ENCODE measurements around the gene MTHFR. TPM values are rescaled to one million over a fixed set of nuclear protein-coding genes. Genes with fewer than 3 reads are reported as not detected.

Gene MTHFR
- polyA plus RNA-seq, 1 of the 3 experiments (the other 2 are of a cell fraction), result 5.3 TPM

DNA sequence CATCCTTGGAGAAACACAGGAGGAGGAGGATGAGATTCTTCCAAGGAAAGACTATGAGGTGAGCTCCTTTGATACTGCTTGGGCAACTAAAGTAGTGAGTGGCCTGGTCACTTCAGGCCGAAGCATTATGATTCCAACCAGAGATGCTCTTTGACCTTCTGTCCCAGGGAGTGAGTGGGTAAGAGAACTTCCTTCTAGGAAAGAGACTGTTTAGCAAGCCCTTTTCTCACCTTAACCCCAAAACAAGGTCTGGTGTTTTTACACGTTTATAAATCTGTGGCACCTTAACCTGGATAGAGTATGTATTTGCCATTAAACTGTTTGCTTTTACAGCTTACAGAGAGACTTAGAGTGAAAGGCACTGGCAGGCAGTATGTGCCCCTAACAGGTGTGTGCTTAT is 1.4 kb upstream of the MTHFR start:
- Histone ChIP-seq H3K4me1 (ENCODE audit: control insufficient read depth in 1 of 2, insufficient read depth in 2 of 2, low read depth in 1 of 2, low read length in 1 of 2) (peaks cover 34 to 35% of the 10 kb centered on the region in 2 experiments; a peak in 3 of 4 replicates), H3K27ac (ENCODE audit: low read depth in 2 of 2, low read length in 1 of 2) (no peak overlapping the region), H2AFZ (ENCODE audit: low read depth) (no peak overlapping the region), H3F3A (replicated peaks; ENCODE audit: insufficient read depth) (no peaks in the 10 kb centered on the region), H3K9me2 (no peaks in the 10 kb centered on the region), H3K9ac (peak overlapping the region; percentile 89; the same call in 1 of the 2 replicates), H3K36me3 (replicated peaks in 1 of 2; ENCODE audit: control insufficient read depth in 1 of 2, insufficient read depth in 2 of 2, low read length in 1 of 2) (peaks cover 34 to 35% of the 10 kb centered on the region in 2 experiments), H3K27me3 (ENCODE audit: insufficient read depth) (no peaks in the 10 kb centered on the region), H3K9me3 (no peaks in the 10 kb centered on the region), H3K4me3 (ENCODE audit: low read depth in 2 of 2, low read length in 1 of 2) (peak overlapping the region; percentile 87 to 96), H3K4me2 (peak overlapping the region; percentile 95), H4K20me1 (ENCODE audit: insufficient read depth) (peaks cover 4% of the 10 kb centered on the region; the same call in 1 of the 2 replicates), H3K79me2 (ENCODE audit: insufficient read depth) (peaks cover 48% of the 10 kb centered on the region)
- CTCF ChIA-PET, result interaction anchor here (0.6 to 2.5 kb wide), 10 partner anchors 13 to 217 kb away, joined by 3 to 12 read pairs (median 4); partner anchors contain the start of gene DRAXIN
- TF ChIP-seq RCOR1 (IDR thresholded peaks at IDR 0.05; ENCODE audit: low read length), result no peak
- POLR2A ChIA-PET, result interaction anchor here (1.8 kb wide), 1 partner anchor 102 kb away, joined by 15 read pairs; no protein-coding TSS in a partner anchor
- 28% methylated on average over 2 of the region's 2 CpGs for WGBS (ENCODE audit: low lambda C conversion rate)
- DNase-seq, result no peak

DNA sequence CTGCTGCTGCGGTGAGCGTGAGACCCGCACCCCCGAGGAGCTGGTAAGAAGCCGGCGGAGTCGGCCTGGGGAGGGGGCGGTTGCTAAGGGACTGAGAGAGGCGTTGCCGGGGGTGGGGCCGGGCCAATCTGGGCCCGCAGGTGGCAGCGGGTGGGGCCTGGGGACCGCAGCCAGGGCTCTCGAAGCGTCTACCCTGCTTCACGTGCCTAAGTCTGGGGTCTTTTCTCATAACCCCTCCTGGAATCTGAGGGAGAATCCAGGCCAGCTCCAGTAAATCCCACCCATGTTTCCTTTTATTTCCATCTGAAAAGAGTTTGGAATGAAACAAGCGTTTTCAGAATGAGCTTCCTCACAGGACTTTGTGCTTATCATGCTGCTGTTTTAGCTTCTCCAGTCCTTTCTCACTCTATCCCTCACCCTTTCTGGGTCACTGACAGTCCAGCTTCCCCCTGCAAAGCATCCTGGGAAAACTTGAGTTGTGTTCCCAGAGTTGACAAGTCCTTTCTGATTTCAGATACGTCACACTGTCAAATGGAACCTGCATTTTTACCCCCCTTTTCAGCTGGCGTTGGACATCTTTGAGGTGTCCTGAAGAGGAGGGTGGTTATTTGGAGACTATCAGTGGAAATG is 658 bp upstream of the MTHFR start:
- CTCF ChIA-PET, result interaction anchor here (0.6 to 2.5 kb wide), 10 partner anchors 12 to 218 kb away, joined by 3 to 12 read pairs (median 4); partner anchors contain the start of gene DRAXIN
- Histone ChIP-seq H4K20me1 (ENCODE audit: insufficient read depth) (peaks cover 4% of the 10 kb centered on the region; the same call in 1 of the 2 replicates), H3K9me2 (no peaks in the 10 kb centered on the region), H3K4me1 (ENCODE audit: control insufficient read depth in 1 of 2, insufficient read depth in 2 of 2, low read depth in 1 of 2, low read length in 1 of 2) (peaks cover 34 to 35% of the 10 kb centered on the region in 2 experiments; a peak in 3 of 4 replicates), H3K4me2 (peak overlapping the region; percentile 95), H3K27me3 (ENCODE audit: insufficient read depth) (no peaks in the 10 kb centered on the region), H3F3A (replicated peaks; ENCODE audit: insufficient read depth) (no peaks in the 10 kb centered on the region), H3K4me3 (ENCODE audit: low read depth in 2 of 2, low read length in 1 of 2) (peak overlapping the region; percentile 87 to 96), H3K36me3 (replicated peaks in 1 of 2; ENCODE audit: control insufficient read depth in 1 of 2, insufficient read depth in 2 of 2, low read length in 1 of 2) (peaks cover 32 to 34% of the 10 kb centered on the region in 2 experiments), H3K79me2 (ENCODE audit: insufficient read depth) (peaks cover 42% of the 10 kb centered on the region), H3K27ac (ENCODE audit: low read depth in 2 of 2, low read length in 1 of 2) (peak overlapping the region; percentile 79 to 90; a peak in 3 of 4 replicates), H3K9ac (peak overlapping the region; percentile 89), H3K9me3 (no peaks in the 10 kb centered on the region), H2AFZ (ENCODE audit: low read depth) (peak overlapping the region; percentile 76)
- DNase-seq, result no peak
- POLR2A ChIA-PET, result interaction anchor here (0.7 to 1.8 kb wide), 4 partner anchors 18 to 120 kb away, joined by 3 to 15 read pairs (median 4); no protein-coding TSS in a partner anchor
- WGBS (ENCODE audit: low lambda C conversion rate), result under 1% methylated on average over 6 of the region's 20 CpGs
- TF ChIP-seq NRF1 (IDR thresholded peaks at IDR 0.05; ENCODE audit: low read depth, low read length), result no peak
- no peak for TF ChIP-seq EZH2phosphoT487 (IDR thresholded peaks at IDR 0.05; ENCODE audit: borderline replicate concordance, low read depth)
- TF ChIP-seq, protein P1, sequence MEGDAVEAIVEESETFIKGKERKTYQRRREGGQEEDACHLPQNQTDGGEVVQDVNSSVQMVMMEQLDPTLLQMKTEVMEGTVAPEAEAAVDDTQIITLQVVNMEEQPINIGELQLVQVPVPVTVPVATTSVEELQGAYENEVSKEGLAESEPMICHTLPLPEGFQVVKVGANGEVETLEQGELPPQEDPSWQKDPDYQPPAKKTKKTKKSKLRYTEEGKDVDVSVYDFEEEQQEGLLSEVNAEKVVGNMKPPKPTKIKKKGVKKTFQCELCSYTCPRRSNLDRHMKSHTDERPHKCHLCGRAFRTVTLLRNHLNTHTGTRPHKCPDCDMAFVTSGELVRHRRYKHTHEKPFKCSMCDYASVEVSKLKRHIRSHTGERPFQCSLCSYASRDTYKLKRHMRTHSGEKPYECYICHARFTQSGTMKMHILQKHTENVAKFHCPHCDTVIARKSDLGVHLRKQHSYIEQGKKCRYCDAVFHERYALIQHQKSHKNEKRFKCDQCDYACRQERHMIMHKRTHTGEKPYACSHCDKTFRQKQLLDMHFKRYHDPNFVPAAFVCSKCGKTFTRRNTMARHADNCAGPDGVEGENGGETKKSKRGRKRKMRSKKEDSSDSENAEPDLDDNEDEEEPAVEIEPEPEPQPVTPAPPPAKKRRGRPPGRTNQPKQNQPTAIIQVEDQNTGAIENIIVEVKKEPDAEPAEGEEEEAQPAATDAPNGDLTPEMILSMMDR (IDR thresholded peaks at IDR 0.05), result no peak
- TF ChIP-seq SIN3A (IDR thresholded peaks at IDR 0.05; ENCODE audit: borderline replicate concordance, low read depth, low read length), result no peak
- no peak for TF ChIP-seq RXRA (IDR thresholded peaks at IDR 0.05; ENCODE audit: borderline replicate concordance, low read depth)
- no peak for TF ChIP-seq TAF1 (IDR thresholded peaks at IDR 0.05; ENCODE audit: borderline replicate concordance, low read depth, low read length)
- no peak for TF ChIP-seq JUND (IDR thresholded peaks at IDR 0.05)
- no peak for TF ChIP-seq FOXJ3 (CRISPR knock-in tag; IDR thresholded peaks at IDR 0.05)
- TF ChIP-seq MXI1 (IDR thresholded peaks at IDR 0.05; ENCODE audit: low read depth, low read length), result no peak; the same call in 1 of the 2 replicates
- no peak for TF ChIP-seq TCF12 (IDR thresholded peaks at IDR 0.05)
- TF ChIP-seq GATA2 (CRISPR knock-in tag; IDR thresholded peaks at IDR 0.05), result no peak
- TF ChIP-seq YY1 (IDR thresholded peaks at IDR 0.05; ENCODE audit: low read depth), result no peak
- TF ChIP-seq MEF2A (IDR thresholded peaks at IDR 0.05; ENCODE audit: borderline replicate concordance, low read depth), result no peak

Data from SK-N-SH (cell line).